SK-N-SH treated with all-trans-retinoic acid at 6 μM for 48 hours (cell line): ENCODE measurements around the gene TSPO.

Source experiments
- CSDC2 ChIP-seq: fragments of 250-450 bp; sonication (Bioruptor Pico); IDR thresholded peaks from 2 replicates; pipeline ENCODE4 v1.5.0; 2020; ENCODE audit warnings: mild to moderate bottlenecking, moderate library complexity
- PATZ1 ChIP-seq: fragments of 250-450 bp; sonication (Bioruptor Pico); IDR thresholded peaks from 2 replicates; pipeline ENCODE4 v1.8.0; 2020; ENCODE audit warnings: mild to moderate bottlenecking, moderate library complexity, borderline replicate concordance
- POU6F1 ChIP-seq: fragments of 250-450 bp; sonication (Bioruptor Pico); IDR thresholded peaks from 2 replicates; pipeline ENCODE4 v1.8.0; 2021; ENCODE audit warnings: low read depth, mild to moderate bottlenecking, moderate library complexity, borderline replicate concordance
- TF ChIP-seq, protein P1 (sequence below): fragments of 250-450 bp; sonication (Bioruptor Pico); IDR thresholded peaks from 2 replicates; pipeline ENCODE4 v1.5.1; 2021; ENCODE audit warnings: mild to moderate bottlenecking, moderate library complexity

GRCh38 chr22:43136255-43136654, 15.1 kb upstream of the TSPO start:
- TF ChIP-seq, protein P1, sequence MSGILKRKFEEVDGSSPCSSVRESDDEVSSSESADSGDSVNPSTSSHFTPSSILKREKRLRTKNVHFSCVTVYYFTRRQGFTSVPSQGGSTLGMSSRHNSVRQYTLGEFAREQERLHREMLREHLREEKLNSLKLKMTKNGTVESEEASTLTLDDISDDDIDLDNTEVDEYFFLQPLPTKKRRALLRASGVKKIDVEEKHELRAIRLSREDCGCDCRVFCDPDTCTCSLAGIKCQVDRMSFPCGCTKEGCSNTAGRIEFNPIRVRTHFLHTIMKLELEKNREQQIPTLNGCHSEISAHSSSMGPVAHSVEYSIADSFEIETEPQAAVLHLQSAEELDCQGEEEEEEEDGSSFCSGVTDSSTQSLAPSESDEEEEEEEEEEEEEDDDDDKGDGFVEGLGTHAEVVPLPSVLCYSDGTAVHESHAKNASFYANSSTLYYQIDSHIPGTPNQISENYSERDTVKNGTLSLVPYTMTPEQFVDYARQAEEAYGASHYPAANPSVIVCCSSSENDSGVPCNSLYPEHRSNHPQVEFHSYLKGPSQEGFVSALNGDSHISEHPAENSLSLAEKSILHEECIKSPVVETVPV (CRISPR knock-in tag) = no peak
- TF ChIP-seq PATZ1 (no peak), POU6F1 (CRISPR knock-in tag) (no peak), CSDC2 (no peak)
